WTC11 (cell line): ENCODE results near the gene MROH2B.

Source experiments
- OVOL2 ChIP-seq: fragments of 250-450 bp; sonication (Bioruptor Pico); IDR thresholded peaks from 2 replicates; pipeline ENCODE4 v1.9.0; 2021; ENCODE audit warnings: mild to moderate bottlenecking, borderline replicate concordance
- RELA ChIP-seq: sonication (generic); formaldehyde crosslinking; IDR thresholded peaks from 2 replicates; pipeline ENCODE4 v1.8.1; 2022; ENCODE audit warnings: missing genetic modification reagents, mild to moderate bottlenecking, borderline replicate concordance

GRCh38 chr5:41010572-41010971 lies 60.6 kb downstream of the MROH2B start:
- TF ChIP-seq RELA (CRISPR knock-in tag) (no peak), OVOL2 (CRISPR knock-in tag) (no peak)
